ENCODE data around the gene PRMT7.

- TF ChIP-seq, protein P1, sequence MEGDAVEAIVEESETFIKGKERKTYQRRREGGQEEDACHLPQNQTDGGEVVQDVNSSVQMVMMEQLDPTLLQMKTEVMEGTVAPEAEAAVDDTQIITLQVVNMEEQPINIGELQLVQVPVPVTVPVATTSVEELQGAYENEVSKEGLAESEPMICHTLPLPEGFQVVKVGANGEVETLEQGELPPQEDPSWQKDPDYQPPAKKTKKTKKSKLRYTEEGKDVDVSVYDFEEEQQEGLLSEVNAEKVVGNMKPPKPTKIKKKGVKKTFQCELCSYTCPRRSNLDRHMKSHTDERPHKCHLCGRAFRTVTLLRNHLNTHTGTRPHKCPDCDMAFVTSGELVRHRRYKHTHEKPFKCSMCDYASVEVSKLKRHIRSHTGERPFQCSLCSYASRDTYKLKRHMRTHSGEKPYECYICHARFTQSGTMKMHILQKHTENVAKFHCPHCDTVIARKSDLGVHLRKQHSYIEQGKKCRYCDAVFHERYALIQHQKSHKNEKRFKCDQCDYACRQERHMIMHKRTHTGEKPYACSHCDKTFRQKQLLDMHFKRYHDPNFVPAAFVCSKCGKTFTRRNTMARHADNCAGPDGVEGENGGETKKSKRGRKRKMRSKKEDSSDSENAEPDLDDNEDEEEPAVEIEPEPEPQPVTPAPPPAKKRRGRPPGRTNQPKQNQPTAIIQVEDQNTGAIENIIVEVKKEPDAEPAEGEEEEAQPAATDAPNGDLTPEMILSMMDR (IDR thresholded peaks at IDR 0.05; ENCODE audit: borderline replicate concordance, extremely low read depth, low read length, poor library complexity, severe bottlenecking) = no peak
- TF ChIP-seq EZH2 (IDR thresholded peaks at IDR 0.05; ENCODE audit: borderline replicate concordance, low read depth, low read length, severe bottlenecking) = no peak
Observed at GRCh38 chr16:68386628-68387027, 75.8 kb downstream of the PRMT7 start.

Measured in DND-41 (cell line).